Fibroblast of skin of right biceps (primary cell): ENCODE results near the gene SOX3.

Source experiments
- DNase-seq: peaks from one replicate; pipeline ENCODE4 v3.0.0-alpha.2; 2013

The SOX3 gene

GRCh38 chrX:140492066-140492994 is 12.5 kb downstream of the SOX3 start:
- no peak for DNase-seq

- peak; percentile 1 for DNase-seq
Observed at GRCh38 chrX:140480765-140481164, 24.1 kb downstream of the SOX3 start.

DNA sequence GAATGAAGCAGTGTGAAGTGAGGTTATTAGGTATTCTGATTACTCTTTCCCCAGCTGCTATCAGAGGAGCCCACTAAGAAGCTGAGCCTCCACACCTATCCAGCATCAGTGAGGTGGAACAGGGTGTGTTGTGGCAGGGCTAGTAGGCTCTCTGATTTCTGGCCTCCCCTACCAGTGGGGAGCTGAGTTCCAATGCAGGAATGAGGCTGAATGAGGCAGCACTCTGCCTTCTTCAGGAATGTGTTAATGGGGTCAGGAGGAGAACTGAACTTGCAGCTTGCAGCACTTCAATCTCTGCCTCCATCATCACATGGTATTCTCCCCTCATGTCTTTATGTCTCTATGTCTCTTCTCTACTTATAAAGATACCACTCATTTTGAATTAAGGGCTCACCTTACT is 26.9 kb downstream of the SOX3 start:
- no peak for DNase-seq

DNA sequence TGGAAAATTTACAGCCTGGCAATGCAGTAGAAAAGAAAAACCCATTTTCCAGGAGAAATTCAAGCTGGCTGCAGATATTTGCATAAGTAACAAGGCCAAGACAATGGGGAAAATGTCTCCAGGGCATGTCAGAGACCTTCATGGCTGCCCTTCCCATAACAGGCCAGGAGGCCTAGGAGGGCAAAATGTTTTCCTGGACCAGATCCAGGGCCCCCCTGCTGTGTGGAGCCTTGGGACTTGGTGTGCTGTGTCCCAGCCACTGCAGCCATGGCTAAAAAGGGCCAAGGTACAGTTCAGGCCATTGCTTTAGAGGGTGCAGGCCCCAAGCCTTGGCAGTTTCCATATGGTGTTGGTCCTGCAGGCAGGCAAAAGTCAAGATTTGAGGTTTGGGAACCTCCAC is 29.8 kb downstream of the SOX3 start:
- DNase-seq, result no peak

- DNase-seq, result peak; percentile 46
Observed at GRCh38 chrX:140467211-140467610, 37.7 kb downstream of the SOX3 start.
